Activated naive CD4-positive, alpha-beta T cell treated with Interleukin-2 at 50 U/mL for 16 hours (primary cell): Measurements from ENCODE around the gene TMEM196.
A peak's percentile ranks its signal among the peaks of the same experiment; 100 is the strongest.

ENCODE experiments used
- DNase-seq: peaks from one replicate; pipeline ENCODE4 v3.0.0-alpha.2; 2020

The TMEM196 gene

DNA sequence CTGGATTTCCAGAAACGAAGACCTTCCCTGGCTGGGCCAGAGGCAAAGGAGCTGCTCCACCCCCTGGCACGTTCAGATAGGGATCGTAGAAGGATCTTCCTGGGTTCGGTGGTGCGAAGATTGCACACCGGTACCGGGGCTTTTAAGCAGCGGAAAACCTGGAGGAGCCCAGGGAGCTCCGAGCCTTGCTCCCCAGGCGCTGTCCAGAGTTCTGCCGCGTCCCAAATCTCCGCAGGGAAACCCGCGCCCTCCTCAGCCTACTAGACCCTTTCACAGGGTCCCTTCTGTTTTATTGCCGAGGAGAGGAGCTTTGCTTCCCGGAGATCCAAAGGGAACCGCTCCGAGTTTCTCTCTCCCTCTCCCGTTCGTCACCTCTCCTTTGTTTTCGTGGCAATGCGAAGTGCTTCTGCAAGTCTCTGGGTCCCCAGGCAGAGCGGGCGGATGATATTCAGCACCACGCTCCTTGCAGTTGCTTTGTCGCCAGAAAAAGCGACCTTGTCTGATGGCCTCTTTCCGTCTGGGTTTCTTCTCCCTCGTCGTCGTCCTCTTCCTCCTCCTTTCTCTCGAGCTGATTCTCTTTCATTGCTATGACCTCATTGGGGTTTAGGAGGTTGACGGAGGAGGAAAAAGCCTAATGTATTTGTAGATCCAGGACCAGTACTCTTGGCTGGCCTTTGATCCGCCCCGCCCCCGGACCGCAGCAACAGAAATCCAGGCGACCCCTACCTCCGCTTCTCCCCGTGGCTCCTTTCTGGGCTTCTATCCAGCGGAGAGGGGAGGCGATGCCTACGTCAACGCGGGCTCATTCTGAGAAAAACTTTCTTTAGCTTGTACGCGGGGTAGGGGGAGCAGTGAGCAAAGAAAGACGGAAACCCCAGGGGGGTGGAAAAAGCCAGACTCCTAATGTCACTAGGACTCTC lies at the start of gene TMEM196:
TMEM196 (minus strand) TSS at position 777 of the 920 bp plus-strand sequence. CDS start 921 bp downstream, outside the sequence.
- DNase-seq: no peak

DNA sequence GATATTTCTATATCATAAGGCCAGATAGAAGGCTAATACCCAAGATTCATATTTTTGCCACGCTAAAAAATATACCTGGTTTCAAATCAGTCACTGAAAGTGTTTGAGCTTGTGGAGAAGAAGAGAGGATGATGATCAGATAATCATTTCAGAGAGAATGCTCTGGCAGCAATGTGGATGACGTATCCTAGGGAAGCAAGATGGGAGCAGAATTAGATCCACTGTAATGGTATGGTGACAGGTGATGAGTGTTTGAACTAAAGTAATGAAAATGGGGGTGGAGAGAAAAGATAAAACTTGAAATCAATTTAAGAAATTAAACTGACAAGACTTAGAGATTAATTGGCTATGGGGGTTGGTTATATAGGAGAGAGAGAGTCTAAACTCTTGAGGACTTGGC lies 42.7 kb upstream of the TMEM196 start:
- DNase-seq: no peak

DNA sequence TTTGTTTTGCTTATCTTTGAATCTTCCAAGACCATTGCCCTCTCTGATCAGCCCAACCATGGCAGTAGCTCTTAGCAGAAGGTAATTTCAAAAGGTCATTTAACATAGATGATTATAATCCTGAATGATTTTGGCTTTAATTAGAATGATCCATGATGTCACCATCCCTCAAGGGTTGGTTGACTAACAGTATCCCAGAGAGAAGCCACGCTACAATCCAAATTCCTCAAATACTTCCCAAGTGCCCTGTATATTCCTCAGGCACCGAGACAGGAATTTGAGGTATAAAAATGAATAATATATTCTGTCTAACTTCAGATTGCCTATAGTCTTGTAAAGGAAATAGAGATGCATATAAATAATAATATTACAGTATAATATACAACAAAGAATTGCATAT lies 42.1 kb upstream of the TMEM196 start:
- no peak for DNase-seq

DNA sequence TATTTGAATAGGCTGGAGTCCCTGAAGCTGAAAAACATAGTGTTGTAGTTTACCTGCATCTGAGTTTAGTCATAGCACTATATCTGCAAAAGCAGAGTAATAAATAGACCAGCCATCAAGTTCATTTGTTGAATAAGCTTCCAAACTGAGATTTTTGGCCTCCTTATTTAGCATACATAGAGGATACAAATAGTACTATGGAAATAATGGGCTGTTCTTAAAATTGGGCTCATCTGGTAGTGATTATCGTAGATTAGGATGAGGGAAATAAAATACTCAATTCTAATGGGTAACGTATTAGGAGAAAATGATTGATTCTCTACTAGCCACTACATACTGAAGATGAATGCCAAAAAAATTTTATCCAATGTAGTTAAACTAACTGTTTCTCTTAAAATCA lies 41.4 kb upstream of the TMEM196 start:
- no peak for DNase-seq

DNA sequence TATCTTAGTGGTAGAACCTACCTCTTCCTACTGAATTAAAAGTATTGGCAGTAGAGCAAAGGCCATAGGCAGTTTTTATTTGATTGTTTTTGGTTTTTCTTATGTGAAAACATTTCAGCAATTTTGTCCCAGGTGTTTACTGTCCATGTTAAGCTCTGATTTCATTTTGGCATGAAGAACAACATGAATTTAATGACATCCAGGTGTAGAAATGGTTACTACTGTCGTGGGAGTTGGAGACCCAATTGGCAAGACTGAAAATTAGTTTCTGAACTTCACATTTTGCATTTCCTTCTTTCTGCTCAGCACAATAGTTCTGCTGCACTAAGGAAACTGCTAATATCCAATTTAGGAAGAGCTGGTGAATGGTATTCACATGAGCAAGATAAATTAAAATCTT lies 38.0 kb upstream of the TMEM196 start:
- DNase-seq: no peak

DNA sequence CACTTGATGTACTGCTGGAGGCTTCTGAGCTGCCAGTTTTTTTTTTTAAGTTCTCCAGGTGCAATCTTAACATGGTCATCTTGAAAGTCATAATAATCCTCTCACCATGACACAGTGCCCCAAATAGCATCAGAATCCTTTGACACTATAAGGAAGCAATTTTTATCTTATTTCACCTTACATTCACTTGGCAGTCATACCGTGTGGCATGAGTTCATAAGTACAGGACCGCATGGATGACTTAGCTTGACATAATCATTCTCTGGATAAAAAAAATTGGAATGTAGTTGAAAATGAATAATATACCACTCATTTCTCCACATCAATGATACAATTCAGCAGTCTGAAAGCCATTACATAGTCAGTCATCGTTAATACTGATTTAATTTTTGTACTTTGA lies 25.6 kb upstream of the TMEM196 start:
- DNase-seq: no peak

DNA sequence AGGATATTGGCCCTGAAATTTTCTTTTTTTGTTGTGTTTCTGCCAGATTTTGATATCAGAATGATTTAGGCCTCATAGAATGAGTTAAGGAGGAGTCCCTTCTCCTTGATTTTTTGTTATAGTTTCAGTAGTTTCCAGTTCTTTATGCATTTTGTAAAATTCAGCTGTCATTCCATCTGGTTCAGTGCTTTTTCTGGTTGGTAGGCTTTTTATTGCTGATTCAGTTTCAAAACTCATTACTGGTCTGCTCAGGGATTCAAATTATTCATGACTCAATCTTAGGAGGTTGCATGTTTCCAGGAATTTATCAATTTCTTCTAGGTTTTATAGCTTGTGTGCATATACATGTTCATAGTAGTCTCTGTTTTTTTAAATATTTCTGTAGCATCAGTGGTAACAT lies 10.1 kb upstream of the TMEM196 start:
- no peak for DNase-seq

DNA sequence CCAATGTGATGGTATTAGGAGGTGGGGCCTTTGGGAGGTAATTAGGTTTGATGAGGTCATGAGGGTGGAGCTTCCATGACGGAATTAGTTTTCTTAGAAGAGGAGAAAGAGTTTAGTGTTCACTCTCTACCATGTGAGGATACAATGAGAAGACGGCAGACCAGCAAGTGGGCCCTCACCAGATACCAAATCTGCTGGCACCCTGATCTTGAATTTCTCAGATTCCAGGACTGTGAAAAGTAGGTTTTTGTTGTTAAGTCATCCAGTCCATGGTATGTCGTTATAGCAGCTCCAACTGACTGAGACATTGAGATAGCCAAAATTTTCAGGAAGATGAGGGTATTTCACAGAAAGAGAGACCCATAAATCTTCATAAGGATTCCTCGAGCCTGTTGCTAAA lies 3.6 kb upstream of the TMEM196 start:
- DNase-seq: no peak

DNA sequence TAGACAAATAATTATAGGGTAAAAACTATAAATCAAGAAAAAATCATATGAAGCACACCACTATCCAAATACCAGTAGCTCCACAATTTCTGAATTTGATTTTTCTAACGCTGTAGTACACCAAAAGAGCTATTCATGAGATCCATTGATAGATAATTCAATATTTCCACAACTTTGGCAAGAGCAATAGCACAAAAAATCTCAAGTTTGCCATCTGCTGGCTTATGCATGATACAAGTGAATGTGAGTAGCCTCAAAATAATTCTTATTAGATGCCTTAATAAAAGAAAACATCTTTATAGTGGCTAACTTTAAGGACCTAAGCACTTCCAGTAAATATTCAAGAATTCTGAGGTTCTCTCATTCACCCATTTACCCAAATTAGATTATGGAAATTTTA lies 2.2 kb upstream of the TMEM196 start:
- no peak for DNase-seq

DNA sequence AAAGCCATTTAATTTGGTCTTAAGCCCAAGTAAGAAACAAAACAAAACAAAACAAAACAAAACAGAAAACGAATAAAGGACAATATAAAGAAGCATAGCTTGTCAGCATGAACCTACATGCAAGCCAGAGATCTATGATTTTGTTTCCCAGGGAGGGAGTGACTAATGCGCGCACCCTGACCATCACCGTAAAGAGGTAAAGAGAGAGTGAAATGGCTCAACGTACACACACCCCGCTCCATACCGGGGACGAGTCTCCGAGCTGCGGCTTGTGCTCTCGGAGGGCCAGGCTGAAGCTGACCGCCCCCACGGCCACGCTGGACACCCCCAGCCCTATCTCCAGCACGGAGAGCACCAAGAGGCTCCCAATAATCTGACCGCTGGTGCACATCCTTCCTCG lies 1.1 kb downstream of the TMEM196 start:
- DNase-seq: no peak

DNA sequence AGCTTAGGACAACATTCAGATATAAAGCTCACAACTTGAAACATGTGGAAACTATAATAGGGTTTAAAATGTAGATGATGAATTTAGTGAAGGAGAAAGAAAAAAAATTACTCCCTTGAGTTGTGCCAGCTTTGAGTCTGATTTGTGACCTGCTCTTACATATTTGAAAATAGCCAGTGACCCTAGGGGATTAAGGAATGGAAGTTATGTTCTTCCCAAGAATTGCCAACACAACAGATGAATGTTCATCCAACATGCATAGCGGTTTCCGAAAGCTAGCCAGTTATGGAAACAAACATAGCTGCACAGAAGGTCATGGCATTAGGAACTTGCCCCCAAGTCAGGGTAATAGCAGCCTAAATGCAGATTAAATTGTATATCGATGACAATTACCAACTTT lies 10.8 kb downstream of the TMEM196 start:
- DNase-seq: no peak

DNA sequence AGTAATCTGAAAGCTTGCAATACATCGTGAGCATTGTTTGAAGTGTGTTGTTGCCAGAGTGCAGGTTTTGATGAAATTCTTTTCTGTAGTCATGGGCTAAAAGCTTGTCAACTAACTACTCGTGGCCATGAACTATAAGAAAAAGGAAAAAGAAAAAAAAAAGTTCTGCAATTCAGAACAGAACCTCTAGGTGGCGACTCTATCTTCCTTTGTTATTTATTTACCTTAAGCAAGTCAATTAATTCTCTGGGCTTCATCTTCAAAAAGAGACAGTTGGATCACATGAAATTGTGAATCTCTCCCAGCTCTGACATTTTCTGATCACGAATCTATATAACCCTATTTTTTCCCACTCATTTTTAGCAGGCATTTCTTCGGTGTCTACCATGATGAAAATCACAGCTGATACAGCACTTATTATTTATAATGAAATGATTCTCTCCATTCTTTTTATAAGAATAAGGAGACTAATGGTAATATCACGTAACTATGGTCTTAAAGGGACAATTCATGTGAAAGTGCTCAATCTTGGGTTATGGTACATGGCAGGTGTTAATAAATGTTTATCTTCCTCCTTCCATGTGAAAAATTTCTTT lies 18.8 kb downstream of the TMEM196 start:
- DNase-seq: no peak

DNA sequence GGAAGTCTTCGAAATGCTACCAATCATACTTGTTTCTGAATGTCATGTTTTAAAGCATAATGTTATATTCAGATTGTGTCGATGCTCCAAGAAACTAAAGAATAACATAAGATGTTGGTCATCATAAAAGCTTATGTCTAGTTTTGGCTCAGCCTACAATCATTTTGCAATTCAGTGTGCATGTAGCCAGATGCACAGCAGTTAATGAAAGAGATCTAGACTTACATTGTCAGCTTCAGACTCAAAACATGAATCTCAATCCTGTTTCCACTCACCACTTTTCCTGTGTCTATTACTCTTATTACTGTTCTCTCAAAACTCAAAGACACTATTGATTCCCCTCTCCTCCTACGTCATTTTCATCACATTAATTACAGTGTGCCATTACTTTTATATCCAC lies 21.4 kb downstream of the TMEM196 start:
- DNase-seq: no peak

DNA sequence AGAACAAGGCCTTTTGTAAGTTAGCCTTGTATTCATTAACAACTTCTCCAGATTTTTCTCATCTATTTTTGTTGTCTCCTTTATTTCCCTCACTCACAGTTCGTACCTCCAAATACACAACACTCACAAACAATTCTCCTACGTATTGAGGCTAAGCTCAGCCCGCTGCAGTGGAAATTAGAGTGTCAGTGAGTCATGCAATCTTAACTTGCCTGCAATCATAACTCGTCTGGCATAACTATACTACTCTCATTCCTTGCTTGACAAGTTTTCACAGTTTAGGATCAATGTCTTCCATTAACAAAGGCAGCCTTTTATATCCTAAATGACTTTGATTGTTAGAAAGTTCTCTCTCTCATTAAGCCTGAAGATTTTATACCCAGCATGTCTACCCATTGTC lies 23.8 kb downstream of the TMEM196 start:
- DNase-seq: no peak

DNA sequence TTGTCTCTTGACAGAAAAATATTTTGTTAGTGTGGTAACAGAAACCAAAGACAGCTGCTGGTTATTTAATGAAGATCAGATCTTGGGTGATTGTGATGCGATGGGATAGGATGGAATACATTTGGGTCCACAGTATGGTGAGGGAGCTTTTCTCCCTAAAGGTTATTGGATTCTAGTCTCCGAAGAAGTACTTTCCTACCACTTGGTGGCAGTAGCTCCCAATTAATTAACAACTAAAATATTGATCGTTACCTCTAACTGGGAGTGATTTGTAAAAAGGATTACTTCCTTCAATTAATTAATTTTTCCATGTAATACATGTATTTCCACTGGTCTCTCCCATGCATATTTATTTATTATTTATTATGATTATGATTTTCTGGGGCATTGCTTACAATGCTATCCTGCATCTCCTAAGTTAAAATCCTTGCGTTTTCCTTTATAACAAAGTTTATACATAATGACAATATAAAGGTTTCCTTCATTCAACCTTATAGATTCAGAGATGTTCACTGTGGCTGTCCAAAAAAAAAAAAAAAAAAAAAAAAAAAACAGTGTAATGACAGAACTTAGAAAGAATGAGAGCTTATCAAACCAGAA lies 25.6 kb downstream of the TMEM196 start:
- no peak for DNase-seq

DNA sequence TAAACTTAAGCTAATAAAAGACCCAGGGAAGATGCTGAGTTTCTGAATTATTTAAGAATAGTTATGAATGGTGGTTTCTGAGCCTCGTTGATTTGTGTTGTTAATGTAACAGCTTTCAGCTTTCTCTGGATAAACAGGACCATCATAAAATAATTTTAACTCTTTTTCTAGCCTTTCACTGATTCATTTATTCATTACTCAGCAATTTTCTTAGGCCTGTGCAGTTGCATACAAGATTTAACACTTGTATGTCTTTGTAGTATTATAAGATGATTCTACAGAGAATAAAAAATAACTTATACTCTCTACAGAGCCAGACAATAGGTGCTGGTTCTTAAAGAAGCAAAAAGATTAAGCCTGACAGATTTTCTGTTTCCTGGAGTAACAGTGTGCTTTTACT lies 29.3 kb downstream of the TMEM196 start:
- DNase-seq: no peak

DNA sequence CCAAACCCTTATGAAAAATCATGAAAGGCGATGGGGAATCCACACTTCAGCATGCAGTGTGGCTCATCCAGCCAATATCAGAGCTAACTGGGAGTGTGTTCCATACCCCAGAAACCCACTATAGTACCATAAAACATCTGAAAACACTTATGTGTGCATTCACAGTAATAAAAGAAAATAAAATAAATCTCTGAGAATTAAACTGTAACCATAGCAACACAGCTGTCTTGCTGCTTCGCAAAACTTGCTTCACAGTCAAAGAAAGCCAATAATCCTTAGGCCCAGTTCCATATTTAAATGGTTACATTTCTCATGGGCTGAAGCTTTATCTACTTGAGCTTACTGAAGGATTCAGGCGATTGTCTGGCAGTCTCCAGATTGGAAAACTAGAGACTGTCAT lies 44.7 kb downstream of the TMEM196 start:
- DNase-seq: no peak

DNA sequence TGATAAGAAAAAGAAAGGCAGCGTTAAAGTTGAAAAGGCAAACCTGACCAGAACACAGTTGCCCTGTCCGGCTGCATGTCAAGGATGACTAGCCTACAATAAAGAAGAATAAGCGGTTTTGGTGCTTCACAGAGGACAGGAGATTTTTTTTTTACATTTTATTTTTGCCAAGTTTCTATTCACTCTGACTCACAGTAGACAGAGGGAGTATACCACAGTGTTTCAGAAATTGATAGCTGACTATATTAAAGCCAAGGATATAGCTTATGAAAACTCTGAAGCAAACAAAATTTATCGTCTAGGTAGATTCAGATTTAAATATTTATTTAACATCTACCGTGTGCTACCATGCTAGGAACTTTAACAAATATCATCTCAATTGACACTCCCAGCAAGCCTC lies 47.6 kb downstream of the TMEM196 start:
- DNase-seq: no peak

DNA sequence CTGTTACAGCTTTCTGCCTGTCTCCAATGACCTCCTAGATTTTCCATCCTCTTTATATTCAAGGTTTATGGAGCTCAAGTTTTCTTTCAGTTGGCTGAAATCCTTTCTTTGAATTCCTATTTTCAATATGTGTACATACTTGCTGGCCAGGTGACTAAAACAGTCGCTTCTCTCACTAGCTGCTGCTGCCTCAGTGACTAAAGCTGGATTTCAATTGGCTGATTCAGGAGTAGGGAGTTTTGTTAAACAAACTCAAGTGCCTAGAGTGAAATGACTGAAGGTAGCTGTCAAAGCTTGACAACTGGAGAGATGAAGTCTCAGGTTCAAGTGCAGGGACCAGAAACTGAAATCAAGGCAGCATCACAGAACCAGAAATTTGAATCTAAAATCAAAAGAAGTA lies 57.9 kb downstream of the TMEM196 start:
- no peak for DNase-seq

DNA sequence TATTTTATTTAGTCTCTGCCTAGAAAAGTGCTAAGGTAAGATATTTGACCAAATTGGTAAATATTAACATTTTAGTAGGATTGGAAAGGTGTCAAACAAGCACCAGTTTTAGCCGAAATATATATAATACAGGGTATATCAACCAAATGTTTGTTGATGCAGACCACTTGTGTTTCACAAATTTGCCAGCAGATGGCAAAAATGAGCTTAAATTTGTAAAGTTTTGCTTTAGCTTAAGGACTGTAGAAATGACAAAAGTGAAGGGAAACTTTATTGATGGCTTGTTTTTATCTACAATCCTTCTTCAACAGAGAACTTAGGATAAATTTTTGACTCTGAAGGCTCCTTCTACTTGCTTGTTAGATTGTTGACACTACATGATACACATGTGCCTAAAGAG lies 59.7 kb downstream of the TMEM196 start:
- DNase-seq: peak; percentile 38

DNA sequence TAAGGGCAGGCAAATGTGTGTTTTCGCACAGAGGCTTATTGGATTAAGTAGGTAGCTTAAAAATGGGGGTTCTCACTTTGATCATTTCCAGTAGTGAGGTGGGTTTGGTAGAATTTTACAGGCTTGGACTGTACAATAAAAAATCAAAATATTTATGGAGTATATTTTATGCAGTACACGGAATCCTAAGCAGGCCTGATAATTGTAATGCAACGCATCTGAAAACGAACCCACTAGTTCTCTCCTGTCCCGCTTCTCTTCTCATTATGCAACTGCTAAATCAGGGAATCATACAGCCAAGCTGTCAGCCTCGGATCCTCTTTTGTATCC lies 64.2 kb downstream of the TMEM196 start:
- no peak for DNase-seq

DNA sequence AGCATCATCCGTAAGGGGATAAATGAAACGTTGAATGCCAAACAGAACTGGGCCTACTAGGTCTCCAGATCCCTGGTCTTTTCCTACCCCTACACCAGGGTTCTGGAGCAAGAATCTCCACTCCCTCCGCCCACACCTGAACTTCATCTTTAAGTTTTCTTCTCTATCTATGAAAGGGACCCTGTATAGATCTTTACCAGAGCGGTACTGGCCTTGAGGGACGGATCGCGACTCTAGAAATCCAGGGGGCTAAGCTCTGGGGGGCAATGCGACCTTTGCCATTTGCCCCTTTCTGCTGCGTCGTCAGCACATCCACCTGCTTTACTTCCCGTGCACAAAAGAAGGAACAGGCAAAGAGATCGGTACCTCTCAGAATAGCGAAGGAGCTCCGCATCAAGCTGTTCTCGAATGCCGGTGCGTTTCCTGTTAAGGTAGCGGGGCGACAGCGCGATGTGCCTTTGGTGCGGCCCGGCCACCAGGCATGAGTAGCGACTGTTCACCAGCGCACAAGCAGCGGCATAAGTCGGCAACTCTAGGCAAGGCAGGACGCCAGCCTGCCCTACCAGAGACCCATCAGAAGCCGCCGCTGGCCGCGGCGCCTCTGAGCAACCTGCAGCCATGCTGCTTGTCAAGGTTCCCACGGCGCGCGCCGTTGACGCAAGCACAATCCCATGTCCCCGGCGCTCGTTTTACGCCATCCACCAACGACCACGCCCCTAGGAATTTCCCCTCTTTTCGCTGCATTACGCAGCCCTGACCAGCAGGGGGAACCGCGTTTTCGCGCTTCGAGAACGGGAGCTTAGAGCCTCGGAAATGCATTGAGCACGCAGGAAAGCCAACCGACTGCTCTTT lies 64.8 kb downstream of the TMEM196 start, which contains the start of gene POLR1F:
POLR1F (minus strand) TSS at position 641 of the 852 bp plus-strand sequence; CDS start at position 620, 21 bp downstream.
- DNase-seq: peak; percentile 94

DNA sequence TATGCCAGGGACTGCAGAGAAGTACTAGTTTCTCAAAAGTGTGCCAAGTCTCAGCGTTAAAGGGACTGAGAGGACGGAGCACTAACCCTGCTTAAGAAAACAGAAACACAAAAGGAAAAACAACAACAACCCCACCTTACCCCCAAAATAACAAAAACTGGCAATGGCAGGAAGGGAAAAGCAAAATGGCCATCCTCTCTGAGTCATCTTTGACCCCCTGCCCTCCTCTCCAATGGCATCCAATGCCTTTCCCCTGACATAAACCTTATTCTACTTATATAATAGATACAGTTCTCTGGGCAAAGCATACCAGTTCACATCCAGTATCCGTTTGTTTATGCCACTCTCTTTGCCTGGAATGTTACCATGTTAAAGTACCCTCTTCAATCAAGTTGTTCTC lies 66.2 kb downstream of the TMEM196 start:
- DNase-seq: no peak
